Skin epidermis (tissue), 12 donors: Measurements from ENCODE around the gene ALDH1L2.

Source experiments
- H3K27ac ChIP-seq, 21 experiments: fragments of 200-600 bp; sonication (generic) in 11 of 21; one replicate each; pipeline ENCODE4 v1.5.0; 2020; ENCODE audit warnings: mild to moderate bottlenecking in 3 of 21, inconsistent platforms in 2 of 21, moderate library complexity in 2 of 21
- H3K4me3 ChIP-seq, 7 experiments: fragments of 200-600 bp; sonication (generic) in 2 of 7; one replicate each; pipeline ENCODE4 v1.5.0; 2020; ENCODE audit warnings: inconsistent platforms in 2 of 7, mild to moderate bottlenecking in 2 of 7, moderate library complexity in 1 of 7

The ALDH1L2 gene

DNA sequence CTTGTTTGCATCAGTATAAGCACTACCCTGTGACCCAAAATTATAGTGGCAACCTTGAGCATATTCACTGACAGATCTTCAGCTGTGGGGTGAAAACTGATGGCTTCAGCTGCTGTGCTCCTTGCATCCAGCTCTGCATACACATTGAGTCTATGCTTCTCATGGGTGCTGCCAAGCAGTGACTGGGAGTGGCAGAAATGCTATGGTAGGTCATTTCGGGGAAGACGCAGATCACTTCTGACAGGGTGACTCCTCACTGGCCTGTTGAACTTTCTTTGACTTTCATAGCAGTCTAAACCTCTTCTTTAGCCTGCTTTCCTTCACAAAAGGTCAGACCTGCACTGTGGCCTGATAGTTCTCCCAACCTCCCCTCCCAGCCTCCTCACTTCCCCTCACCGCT is 5.6 kb upstream of the ALDH1L2 start:
- Histone ChIP-seq H3K27ac (no peak overlapping the region), H3K4me3 (no peak overlapping the region)

DNA sequence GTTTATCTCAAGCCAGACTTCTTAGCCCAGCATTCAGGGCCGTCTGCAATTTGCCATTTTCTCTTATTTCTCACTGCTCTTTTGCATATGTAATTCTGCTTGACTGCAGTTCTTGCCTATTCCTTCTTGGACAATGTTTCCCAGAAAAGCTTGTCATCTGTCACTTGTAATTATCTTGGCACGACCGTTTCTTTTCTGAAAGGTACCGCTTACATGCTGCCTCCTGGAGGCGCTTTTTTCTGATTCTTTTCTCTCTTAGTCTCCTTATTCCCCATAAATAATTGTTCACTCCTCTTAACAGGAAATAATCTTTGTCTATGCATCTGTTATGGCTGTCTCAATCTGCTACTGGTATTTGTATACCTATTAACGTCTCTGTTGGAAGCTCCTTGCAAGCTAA is 1.2 kb upstream of the ALDH1L2 start:
- no peak overlapping the region for H3K4me3 ChIP-seq
- no peak overlapping the region for H3K27ac ChIP-seq

DNA sequence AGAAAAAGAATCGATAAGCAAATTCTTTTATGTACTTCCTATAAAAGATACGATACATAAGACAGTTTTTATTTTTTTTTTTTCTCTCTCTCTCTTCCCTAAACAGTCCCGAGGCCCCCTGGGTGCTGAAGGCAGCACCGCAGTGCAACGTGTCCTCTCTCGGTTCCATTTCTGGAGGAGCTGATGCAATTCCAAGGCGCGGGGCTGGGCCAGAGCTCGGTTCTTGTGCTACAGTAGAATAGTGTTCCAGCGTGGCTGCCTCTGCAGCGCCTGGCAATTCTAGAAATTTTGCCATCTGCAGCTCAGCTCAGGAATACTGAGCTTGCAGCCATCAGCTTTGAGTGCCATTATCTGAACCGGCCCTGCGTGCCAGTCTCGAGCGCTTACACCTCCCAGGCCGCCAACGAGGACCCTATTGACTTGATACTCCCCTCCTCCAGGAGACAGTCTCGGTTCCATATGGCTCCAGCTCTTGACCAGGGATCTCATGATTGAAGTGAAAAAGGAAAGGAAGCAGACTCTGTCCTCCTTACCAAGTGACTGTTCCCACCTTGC is 630 bp downstream of the ALDH1L2 start:
- Histone ChIP-seq H3K4me3 (peak overlapping the region; percentile 41 to 53 (median 48)), H3K27ac (peak overlapping the region in 18 of 21 experiments; percentile 22 to 85 (median 52))

DNA sequence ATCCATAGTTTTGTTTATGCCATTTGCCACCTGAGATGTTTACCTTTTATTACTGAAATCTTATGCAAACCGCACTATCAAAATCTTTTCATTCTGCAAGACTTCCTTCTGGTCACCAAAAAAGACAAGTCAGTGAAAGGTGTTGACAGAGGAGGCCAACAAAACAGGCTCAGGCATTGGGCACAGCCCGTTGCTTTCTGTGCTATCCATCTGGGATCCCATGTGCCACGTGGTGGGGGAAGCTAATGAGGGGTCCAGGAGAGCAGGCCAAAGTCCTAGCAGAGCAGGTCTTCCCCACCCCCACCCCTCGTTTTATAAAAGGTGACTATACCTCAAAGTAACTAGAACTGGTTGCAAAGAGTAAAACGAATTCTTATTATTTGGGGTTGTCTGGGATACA is 1.2 kb downstream of the ALDH1L2 start:
- Histone ChIP-seq H3K4me3 (peak overlapping the region in 2 of 7 experiments; percentile 50 to 51), H3K27ac (peak overlapping the region in 7 of 21 experiments; percentile 35 to 79 (median 66))

DNA sequence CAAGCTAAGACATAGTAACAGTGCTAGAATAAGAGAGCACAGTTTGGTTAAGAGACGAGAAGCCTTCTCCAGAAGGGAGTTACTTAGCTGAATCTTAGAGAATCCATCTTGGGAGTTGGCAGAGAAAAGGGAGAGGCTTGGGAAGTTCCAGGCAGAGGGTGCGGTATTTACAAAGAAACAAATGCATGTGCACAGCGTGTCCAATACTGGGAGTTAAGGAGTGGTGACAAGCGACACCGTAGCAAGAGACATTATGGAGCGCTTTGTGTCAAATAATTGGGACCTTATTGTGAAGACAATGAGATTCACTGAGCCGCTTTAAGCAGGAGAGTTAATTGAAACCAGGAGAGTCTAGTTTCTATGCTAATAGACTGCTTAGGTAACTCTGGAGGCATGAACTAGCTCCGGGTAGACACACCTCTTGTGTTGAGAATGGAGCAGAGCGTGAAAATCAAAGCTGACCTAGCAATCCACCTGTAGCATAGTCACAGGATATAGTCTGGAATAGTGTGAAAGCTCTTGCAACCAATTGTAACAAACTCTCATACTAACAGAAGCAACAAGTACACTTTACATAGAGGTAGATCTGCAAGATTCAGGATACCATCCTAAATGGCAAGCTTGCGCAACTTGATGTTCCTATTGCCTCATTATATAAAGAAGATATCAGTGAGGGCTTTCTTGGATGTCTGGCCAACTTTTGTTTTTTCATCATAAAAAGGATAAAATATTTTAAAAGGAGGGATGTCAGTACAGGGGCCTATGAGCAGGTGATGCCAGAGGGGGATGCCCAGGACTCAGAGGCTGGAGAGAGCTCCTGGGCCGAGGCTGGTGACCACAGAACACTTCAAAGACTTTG is 5.3 kb downstream of the ALDH1L2 start:
- H3K4me3 ChIP-seq = no peak overlapping the region
- H3K27ac ChIP-seq = no peak overlapping the region

DNA sequence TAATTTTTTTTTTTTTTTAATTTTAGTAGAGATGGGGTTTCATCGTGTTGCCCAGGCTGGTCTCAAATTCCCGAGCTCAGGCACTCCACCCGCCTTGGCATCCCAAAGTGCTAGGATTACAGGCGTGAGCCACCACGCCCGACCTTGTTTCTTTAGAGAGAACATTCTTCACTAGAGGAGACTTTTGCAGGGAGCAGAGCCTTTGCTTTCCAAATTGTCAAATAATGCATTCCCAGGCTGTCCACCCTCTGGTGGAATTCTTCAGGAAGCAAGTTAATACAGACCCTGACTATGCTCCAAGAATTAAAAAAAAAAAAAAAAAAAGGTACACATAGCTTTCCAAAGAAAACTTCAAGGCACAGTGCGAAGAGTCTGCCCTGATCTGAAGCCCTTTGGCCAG is 6.8 kb downstream of the ALDH1L2 start:
- H3K27ac ChIP-seq = no peak overlapping the region
- H3K4me3 ChIP-seq = no peak overlapping the region

DNA sequence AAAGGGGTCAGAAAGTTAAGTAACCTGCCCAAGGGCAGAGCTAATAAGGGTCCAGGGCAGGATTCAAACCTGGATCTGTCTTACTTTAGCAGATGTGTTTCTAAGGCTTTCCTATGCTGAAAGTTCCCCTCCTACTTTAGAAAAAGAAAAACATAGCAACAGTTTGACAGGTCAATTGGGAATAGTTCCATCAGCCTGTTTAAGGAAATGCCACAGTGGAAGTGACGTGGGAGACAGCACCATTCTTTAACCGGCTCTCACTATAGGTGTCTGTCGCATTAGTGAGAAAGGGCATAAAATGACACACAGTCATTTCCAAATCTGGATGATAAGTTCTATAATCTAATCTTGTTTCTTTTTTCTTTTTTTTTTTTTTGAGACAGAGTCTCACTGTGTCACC is 7.3 kb downstream of the ALDH1L2 start:
- no peak overlapping the region for H3K27ac ChIP-seq

DNA sequence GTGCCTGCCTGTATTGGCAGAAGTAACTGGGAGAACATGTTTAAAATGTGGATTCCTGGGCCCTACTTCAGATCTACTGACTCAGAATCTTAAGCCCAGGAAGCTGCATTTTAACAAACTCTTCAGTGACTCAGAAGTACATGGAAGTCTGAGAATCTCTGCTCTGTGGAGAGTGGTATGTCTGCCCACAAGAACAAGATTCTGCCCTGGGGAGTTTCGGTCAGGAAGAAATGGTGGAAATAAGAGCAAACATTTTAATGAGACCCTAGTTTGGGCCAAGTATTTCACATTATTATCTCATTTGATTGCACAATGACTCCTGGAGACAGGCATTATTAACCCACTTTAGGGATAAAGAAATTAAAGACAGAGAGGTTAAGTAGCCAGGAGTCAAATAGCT is 8.2 kb downstream of the ALDH1L2 start:
- Histone ChIP-seq H3K27ac (no peak overlapping the region), H3K4me3 (no peak overlapping the region)

More for the DNA sequence above, 7.3 kb downstream of the ALDH1L2 start:
- no peak overlapping the region for H3K4me3 ChIP-seq

DNA sequence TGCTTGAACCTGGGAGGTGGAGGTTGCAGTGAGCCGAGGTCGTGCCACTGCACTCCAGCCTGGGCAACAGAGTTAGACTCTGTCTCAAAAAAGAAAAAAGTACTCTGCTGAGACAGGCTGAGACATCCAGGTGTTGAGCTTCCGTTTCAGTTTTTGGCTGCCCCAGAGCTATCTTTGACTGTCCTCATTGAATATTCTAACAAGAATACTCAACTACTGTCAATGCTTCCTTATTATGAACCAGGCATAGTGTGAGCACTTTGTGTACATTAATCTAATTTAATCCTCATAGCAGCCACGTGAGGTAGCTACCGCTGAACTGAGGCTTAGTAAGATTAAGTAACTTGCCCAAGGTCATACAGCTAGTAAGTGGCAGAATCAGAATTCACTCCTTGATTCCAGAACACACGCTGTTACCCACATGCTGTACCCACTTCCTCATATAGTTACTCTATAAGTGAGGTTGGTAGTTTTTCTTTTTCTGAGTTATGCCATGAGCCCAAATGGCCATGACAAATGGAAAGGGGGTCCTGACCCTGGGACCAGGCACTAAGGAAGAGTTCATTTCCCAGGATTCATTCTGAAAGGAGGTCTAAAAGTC is 11.3 kb downstream of the ALDH1L2 start:
- H3K27ac ChIP-seq = no peak overlapping the region
- H3K4me3 ChIP-seq = no peak overlapping the region

DNA sequence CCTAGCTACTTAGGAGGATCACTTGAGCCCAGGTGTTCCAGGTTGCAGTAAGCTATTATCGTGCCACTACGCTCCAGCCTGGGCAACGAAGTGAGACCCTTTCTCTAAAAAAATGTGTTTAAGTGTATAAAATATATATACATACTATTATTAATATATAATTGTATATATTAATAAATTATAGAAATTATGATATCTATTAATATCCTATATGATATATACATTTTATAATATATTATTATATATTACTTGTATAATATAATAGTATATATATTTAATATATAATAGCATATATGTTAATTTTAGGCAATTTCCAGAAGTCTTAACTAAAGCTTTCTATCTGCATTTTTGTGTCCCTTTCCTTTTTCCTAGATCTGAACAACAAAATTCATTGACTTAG is 12.3 kb downstream of the ALDH1L2 start:
- Histone ChIP-seq H3K4me3 (no peak overlapping the region), H3K27ac (no peak overlapping the region)

DNA sequence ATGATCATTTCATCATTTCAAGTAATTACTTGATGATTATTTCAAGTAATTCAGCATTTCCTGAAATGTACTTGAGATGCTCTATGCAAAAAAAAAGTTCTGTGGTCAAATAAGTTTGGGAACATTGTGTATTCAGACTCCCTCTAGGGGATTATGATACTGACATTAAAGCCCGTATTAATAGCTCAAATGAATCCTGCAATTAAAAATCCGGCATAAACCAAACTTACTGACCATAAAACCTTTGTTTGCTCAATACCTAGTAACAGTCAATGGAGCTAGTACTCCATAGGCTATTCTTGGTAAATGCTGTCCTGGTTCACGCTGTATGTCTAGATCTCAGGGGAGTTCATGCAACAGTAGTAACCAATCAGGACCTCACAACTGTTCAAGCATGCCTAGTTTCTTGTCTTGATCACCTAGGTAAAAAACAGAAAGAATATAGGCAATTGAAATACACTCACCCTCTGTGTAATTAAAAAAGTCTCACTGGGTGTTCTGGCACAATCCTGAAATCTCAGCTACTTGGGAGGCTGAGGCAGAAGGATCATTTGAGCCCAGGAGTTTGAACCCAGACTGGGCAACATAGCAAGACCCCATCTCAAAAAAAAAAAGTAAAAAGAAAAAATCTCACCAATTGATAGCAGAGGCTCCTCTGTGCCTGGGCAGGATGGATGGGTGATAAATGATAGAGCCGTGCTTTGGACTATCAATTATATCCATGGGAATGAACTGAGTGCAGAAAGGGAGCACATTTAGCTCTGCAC is 14.1 kb downstream of the ALDH1L2 start:
- Histone ChIP-seq H3K27ac (no peak overlapping the region), H3K4me3 (no peak overlapping the region)

DNA sequence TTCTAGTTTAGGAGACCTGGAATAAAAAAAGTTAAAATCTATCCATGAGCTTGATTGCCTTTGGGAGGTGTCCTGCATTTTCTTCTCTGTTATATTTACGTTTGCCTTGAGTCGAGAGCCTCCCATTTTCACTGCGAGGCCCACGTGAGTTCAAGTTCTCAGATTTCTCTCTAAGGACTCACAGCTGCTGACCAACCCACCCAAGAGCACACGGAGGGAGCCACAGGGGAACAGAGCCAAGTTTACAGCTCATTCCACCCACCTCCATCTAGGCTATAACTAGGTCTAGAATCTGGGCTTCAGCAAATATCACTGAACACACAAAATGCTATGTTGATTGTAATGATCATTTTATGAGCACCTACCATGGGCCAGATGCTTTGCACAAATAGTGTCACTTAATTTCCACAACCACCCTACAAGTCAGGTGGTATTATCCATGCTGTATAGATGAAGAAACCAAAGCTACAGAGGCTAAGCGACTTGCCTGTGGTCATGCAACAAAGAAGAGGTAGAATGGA is 16.7 kb downstream of the ALDH1L2 start:
- H3K4me3 ChIP-seq = no peak overlapping the region
- H3K27ac ChIP-seq = no peak overlapping the region

DNA sequence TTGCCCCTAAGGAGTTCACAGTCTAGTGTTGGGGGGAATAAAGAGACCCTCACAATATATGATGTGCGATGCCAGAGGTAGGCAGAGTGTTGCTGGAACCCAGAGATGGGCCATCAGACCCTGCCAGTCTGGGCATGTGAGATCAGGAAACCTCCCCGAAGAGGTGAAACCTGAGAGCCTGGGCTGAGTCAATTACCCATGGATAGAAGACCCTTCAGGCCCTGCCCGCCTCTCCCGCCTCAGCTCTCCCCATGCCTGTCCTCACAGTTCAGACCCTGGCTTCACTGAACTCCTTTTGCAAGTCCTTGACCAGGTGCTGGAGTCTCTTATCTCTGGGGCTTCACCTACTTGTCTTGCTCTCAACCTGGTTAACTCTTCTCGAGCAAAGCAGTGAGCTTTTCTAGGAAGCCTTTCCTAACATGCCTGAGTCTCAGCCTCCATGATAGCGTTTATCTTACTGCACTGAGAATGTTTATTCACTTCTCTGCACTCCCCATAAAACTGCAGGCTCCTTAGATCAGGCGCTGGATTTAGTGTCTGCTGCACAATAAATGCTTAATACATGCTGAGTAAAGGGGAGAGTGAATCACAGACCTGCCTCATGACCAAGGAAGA is 19.6 kb downstream of the ALDH1L2 start:
- H3K4me3 ChIP-seq = no peak overlapping the region
- no peak overlapping the region for H3K27ac ChIP-seq

DNA sequence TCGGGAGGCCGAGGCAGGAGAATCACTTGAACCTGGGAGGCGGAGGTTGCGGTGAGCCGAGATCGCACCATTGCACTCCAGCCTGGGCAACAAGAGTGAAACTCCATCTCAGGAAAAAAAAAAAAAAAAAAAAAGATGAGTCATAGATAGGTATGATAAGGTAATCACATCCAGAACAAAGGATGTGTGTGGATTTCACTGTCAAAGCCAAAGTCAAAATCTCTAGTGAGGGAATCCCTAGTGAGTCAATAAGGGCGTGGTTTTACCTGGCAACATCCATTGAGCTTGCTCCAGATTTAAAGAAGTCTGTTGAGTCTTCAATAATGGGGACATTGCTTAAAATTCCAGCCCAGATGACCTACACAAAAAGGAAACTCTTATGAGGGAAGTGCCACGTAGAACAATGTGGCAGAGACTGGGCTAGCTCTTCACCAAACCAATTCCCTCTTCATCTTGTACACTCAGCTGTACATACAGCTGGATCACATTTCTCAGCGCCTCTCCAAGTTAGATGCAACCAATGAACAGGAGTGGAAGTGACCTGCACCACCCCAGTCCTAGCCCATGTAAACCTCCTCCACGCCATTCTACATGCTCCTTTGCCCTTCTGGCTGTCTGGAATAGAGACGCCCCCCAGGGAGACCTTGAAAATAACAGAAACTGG is 23.4 kb downstream of the ALDH1L2 start:
- Histone ChIP-seq H3K27ac (no peak overlapping the region), H3K4me3 (no peak overlapping the region)

DNA sequence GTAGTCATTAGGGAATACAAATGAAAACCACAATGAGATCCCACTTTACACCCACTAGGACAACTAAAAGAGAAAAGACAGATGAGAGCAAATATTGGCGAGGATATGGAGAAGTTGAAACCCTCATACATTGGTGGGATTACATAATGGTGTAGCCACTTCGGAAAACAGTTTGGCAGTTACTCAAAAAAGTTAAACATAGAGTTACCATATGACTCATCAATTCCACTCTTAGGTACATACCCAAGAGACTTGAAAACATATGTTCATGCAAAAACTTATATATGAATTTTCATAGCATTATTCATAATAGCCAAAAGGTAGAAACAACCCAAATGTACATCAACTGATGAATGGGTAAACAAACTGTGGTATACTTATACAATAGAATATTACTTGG is 27.1 kb downstream of the ALDH1L2 start:
- Histone ChIP-seq H3K27ac (no peak overlapping the region), H3K4me3 (no peak overlapping the region)

DNA sequence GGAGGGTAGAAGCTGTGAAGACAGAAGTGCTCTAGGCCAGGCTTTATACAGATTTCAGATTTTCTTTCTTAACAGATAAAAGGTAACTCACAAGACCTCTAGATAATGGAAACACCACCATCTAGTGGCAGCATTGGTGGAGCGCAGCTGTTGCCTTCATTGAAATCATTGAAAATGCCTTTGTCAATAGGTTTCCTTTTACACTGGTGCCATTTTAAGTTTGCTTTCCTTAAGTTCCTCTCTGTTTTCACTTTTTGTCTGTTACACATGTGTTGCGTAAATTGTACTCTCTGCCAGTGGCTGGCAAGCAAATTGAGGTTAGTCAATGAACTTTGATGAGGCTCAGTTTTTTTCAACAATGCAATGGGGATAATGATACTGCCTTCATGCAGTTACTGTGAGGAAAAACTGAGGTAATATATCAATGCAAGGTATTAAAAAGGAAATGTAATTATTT is 31.1 kb downstream of the ALDH1L2 start:
- Histone ChIP-seq H3K27ac (no peak overlapping the region), H3K4me3 (no peak overlapping the region)

DNA sequence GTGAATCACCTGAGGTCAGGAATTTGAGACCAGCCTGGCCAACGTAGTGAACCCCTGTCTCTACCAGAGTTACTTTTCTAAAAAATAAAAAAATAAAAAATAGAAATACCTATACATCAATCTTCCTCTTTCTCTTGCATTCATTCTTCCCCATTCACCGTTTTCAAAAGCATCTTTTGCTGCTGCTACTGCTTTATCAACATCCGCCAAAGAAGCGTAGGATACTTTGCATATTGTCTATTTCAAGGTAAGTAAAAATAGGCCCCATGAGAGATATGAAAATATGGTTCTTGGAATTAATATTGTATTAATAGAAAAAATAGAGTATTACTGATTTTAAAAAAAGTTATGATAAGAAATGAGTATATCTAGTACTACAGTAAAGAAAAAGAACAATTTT is 32.3 kb downstream of the ALDH1L2 start:
- Histone ChIP-seq H3K4me3 (no peak overlapping the region), H3K27ac (no peak overlapping the region)

DNA sequence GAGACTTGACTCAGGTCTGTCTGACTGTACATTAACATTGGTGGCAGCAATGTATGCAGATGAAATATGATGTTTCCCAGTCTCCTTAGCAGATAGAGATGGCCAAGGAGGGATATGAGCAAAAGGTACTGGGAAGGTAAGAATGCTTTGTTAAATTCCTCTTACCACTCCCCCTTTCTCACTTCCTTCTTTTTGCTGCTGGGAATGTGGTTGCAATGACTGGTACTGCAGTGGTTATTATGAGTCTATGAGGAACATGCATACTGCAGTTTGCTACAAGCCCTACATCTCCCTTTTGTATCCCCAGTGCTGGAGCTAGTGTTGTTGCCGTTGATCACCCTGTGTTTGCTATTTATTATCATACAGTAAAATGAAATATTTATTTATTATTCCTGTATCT is 35.9 kb downstream of the ALDH1L2 start:
- no peak overlapping the region for H3K4me3 ChIP-seq

DNA sequence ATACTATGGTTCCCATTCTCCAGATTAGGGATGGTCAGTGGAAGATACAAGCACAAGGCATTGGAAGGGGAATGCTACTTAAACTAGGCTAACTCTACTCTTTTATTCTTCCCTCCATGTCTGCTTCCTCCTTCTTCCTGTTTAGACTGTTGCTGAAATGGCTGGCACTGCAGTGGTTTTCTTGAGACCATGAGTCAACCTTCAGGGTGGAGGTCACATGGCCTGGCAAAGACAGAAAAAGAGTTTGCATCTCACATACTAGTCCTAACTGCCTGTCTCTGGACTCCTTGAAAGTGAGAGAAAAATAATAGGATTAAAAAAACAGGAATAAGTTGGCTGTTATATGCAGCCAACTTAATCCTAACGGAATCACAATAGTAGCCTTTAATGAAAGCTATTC is 37.0 kb downstream of the ALDH1L2 start:
- Histone ChIP-seq H3K27ac (no peak overlapping the region), H3K4me3 (no peak overlapping the region)

More for the DNA sequence above, 35.9 kb downstream of the ALDH1L2 start:
- no peak overlapping the region for H3K27ac ChIP-seq
